MM.1S (cell line): Measurements from ENCODE around the gene DENND5A.

ENCODE experiments used
- DNase-seq: peaks from one replicate; pipeline ENCODE4 v3.0.0-alpha.2; 2015
- H2AFZ ChIP-seq: fragments of 300-600 bp; sonication (generic); 2 replicates; pipeline ENCODE4 v1.6.0; 2016; ENCODE audit warnings: antibody characterized with exemption, low read length
- H3F3A ChIP-seq: fragments of 300-600 bp; sonication (generic); 2 replicates; pipeline ENCODE4 v1.6.1; 2016; ENCODE audit warnings: mild to moderate bottlenecking, antibody characterized with exemption, low read length, moderate library complexity, mixed read lengths; ENCODE audit not compliant: insufficient read depth
- H3K27ac ChIP-seq: fragments of 300-600 bp; sonication (generic); 2 replicates; pipeline ENCODE4 v1.5.1; 2016; ENCODE audit warnings: mild to moderate bottlenecking, low read length
- H3K27me3 ChIP-seq: fragments of 300-600 bp; sonication (generic); replicated peaks from 2 replicates; pipeline ENCODE4 v1.6.0; 2016; ENCODE audit warnings: low read length; ENCODE audit not compliant: insufficient read depth
- H3K36me3 ChIP-seq: fragments of 300-600 bp; sonication (generic); replicated peaks from 2 replicates; pipeline ENCODE4 v1.6.1; 2016; ENCODE audit warnings: mild to moderate bottlenecking, low read length, mixed read lengths; ENCODE audit not compliant: insufficient read depth
- H3K4me1 ChIP-seq: fragments of 300-600 bp; sonication (generic); 2 replicates; pipeline ENCODE4 v1.6.1; 2016; ENCODE audit warnings: low read length, mixed read lengths
- H3K4me2 ChIP-seq: fragments of 300-600 bp; sonication (generic); 2 replicates; pipeline ENCODE4 v1.6.0; 2016; ENCODE audit warnings: low read depth, low read length
- H3K4me3 ChIP-seq: fragments of 300-600 bp; sonication (generic); 2 replicates; pipeline ENCODE4 v1.5.1; 2016; ENCODE audit warnings: low read length, mixed read lengths
- H3K79me2 ChIP-seq: fragments of 300-600 bp; sonication (generic); 2 replicates; pipeline ENCODE4 v1.6.1; 2016; ENCODE audit warnings: mixed run types, low read length, mixed read lengths
- H3K9ac ChIP-seq: fragments of 300-600 bp; sonication (generic); 2 replicates; pipeline ENCODE4 v1.6.1; 2016; ENCODE audit warnings: low read length, mixed read lengths
- H3K9me2 ChIP-seq: fragments of 300-600 bp; sonication (generic); replicated peaks from 2 replicates; pipeline ENCODE4 v1.6.1; 2016; ENCODE audit warnings: mild to moderate bottlenecking, low read length, mixed read lengths; ENCODE audit not compliant: insufficient read depth
- H3K9me3 ChIP-seq: fragments of 300-600 bp; sonication (generic); replicated peaks from 2 replicates; pipeline ENCODE4 v1.6.1; 2016; ENCODE audit warnings: mild to moderate bottlenecking, low read length, mixed read lengths; ENCODE audit not compliant: insufficient read depth
- H4K20me1 ChIP-seq: fragments of 300-600 bp; sonication (generic); 2 replicates; pipeline ENCODE4 v1.6.1; 2016; ENCODE audit warnings: mild to moderate bottlenecking, low read length, moderate library complexity, mixed read lengths; ENCODE audit not compliant: insufficient read depth
- CTCF ChIP-seq: fragments of 300-600 bp; sonication (generic); IDR thresholded peaks from 2 replicates; pipeline ENCODE4 v1.5.1; 2016; ENCODE audit warnings: antibody characterized with exemption, low read length, mixed read lengths
- EZH2 ChIP-seq: fragments of 300-600 bp; sonication (generic); optimal IDR thresholded peaks from 2 replicates; pipeline ENCODE3; 2017; ENCODE audit warnings: low read depth, mild to moderate bottlenecking, antibody characterized with exemption, low read length, mixed read lengths
- EZH2phosphoT487 ChIP-seq: fragments of 300-600 bp; sonication (generic); IDR thresholded peaks from 2 replicates; pipeline ENCODE4 v1.6.1; 2018; ENCODE audit warnings: antibody characterized with exemption, low read length

DENND5A gene

GRCh38 chr11:9184516-9184915 is 80.6 kb downstream of the DENND5A start:
- no peaks in the 10 kb centered on the region for H3K36me3 ChIP-seq

GRCh38 chr11:9182180-9182871 is 82.8 kb downstream of the DENND5A start:
- H3K79me2 ChIP-seq = no peaks in the 10 kb centered on the region
- H3K9me2 ChIP-seq = no peaks in the 10 kb centered on the region
- no peak overlapping the region for H2AFZ ChIP-seq
- no peak for TF ChIP-seq CTCF
- no peak for TF ChIP-seq EZH2phosphoT487
- no peak for TF ChIP-seq EZH2
- H3F3A ChIP-seq = no peaks in the 10 kb centered on the region
- no peaks in the 10 kb centered on the region for H3K36me3 ChIP-seq
- H3K9me3 ChIP-seq = no peaks in the 10 kb centered on the region
- no peaks in the 10 kb centered on the region for H3K4me1 ChIP-seq
- no peak overlapping the region for H3K4me2 ChIP-seq
- H4K20me1 ChIP-seq = no peaks in the 10 kb centered on the region
- H3K9ac ChIP-seq = no peak overlapping the region
- no peaks in the 10 kb centered on the region for H3K27me3 ChIP-seq
- no peak for DNase-seq
- H3K27ac ChIP-seq = no peak overlapping the region
- no peak overlapping the region for H3K4me3 ChIP-seq

More at GRCh38 chr11:9184516-9184915, 80.6 kb downstream of the DENND5A start:
- no peaks in the 10 kb centered on the region for H3K9me3 ChIP-seq
- no peak overlapping the region for H3K9ac ChIP-seq
- no peak overlapping the region for H3K4me3 ChIP-seq
- H3K27me3 ChIP-seq = no peaks in the 10 kb centered on the region
- H2AFZ ChIP-seq = no peak overlapping the region
- no peak overlapping the region for H3K4me2 ChIP-seq
- H3K79me2 ChIP-seq = no peaks in the 10 kb centered on the region
- no peaks in the 10 kb centered on the region for H3F3A ChIP-seq
- no peaks in the 10 kb centered on the region for H3K4me1 ChIP-seq
- no peaks in the 10 kb centered on the region for H3K9me2 ChIP-seq
- no peak overlapping the region for H3K27ac ChIP-seq
- no peaks in the 10 kb centered on the region for H4K20me1 ChIP-seq
- TF ChIP-seq EZH2 (no peak), EZH2phosphoT487 (no peak), CTCF (no peak)
- DNase-seq = no peak

GRCh38 chr11:9180784-9181183 is 84.4 kb downstream of the DENND5A start:
- Histone ChIP-seq H3K27ac (no peak overlapping the region), H3K36me3 (no peaks in the 10 kb centered on the region), H2AFZ (no peak overlapping the region), H3K4me2 (no peak overlapping the region), H3K27me3 (no peaks in the 10 kb centered on the region), H3K9me3 (no peaks in the 10 kb centered on the region), H3K4me3 (no peak overlapping the region), H4K20me1 (no peaks in the 10 kb centered on the region), H3K4me1 (no peaks in the 10 kb centered on the region), H3K79me2 (no peaks in the 10 kb centered on the region), H3K9ac (no peak overlapping the region), H3K9me2 (no peaks in the 10 kb centered on the region), H3F3A (no peaks in the 10 kb centered on the region)
- DNase-seq = no peak
- no peak for TF ChIP-seq CTCF
